ENCODE measurements around the gene UBE2V1. TPM values are rescaled to one million over a fixed set of nuclear protein-coding genes. Genes with fewer than 3 reads are reported as not detected.

Gene UBE2V1
- total RNA-seq, 1 experiment from 2014 or later = 119 TPM

DNA sequence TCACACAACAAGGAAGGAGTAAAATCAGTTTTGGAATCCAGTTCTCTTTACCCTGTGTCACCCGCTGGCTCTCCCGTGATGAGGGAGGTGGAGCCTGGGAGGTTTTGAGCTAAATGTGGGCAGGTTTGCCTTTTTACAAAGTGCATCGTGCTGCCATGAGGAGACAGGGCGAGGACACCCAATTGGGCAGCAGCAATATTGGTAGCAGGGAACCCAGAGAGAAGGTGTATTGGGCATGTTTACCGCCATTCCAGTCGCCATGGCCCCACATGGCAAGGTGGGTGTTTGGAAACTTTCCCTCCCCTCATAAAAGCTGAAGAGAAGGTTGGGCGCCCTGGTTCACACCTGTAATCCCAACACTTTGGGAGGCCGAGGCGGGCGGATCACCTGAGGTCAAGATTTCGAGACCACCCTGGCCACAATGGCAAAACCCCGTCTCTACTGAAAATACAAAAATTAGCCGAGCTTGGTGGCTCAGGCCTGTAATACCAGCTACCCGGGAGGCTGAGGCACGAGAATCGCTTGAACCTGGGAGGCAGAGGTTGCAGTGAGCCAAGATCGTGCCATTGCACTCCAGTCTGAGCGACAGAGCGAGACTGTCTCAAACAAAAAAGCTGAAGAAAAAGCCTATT, 3.5 kb upstream of the UBE2V1 start:
- H3K9ac ChIP-seq (ENCODE audit: low read length) = peak overlapping the region; percentile 47
- H4K20me1 ChIP-seq (ENCODE audit: low read length) = peaks cover 4% of the 10 kb centered on the region; the same call in 1 of the 2 replicates
- H3K4me1 ChIP-seq (ENCODE audit: insufficient read depth, low read length) = peaks cover 31% of the 10 kb centered on the region
- TF ChIP-seq EZH2 (IDR thresholded peaks at IDR 0.05; ENCODE audit: low read length, unreplicated experiment) (no peak), EZH2phosphoT487 (IDR thresholded peaks at IDR 0.05; ENCODE audit: borderline replicate concordance, low read length) (no peak)
- TF ChIP-seq, protein P1, sequence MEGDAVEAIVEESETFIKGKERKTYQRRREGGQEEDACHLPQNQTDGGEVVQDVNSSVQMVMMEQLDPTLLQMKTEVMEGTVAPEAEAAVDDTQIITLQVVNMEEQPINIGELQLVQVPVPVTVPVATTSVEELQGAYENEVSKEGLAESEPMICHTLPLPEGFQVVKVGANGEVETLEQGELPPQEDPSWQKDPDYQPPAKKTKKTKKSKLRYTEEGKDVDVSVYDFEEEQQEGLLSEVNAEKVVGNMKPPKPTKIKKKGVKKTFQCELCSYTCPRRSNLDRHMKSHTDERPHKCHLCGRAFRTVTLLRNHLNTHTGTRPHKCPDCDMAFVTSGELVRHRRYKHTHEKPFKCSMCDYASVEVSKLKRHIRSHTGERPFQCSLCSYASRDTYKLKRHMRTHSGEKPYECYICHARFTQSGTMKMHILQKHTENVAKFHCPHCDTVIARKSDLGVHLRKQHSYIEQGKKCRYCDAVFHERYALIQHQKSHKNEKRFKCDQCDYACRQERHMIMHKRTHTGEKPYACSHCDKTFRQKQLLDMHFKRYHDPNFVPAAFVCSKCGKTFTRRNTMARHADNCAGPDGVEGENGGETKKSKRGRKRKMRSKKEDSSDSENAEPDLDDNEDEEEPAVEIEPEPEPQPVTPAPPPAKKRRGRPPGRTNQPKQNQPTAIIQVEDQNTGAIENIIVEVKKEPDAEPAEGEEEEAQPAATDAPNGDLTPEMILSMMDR (conservative IDR thresholded peaks at IDR 0.05; ENCODE audit: low read depth, low read length) = no peak
- peak overlapping the region; percentile 91 for H3K4me2 ChIP-seq (ENCODE audit: low read length)
- H3K4me3 ChIP-seq (ENCODE audit: low read length) = peak overlapping the region; percentile 74
- POLR2A ChIA-PET (ENCODE audit: unreplicated experiment) = interaction anchor here (0.9 to 1.2 kb wide), 2 partner anchors 37 to 180 kb away, joined by 3 to 8 read pairs; partner anchors contain the start of genes PEDS1 and RNF114
- CTCF ChIA-PET = interaction anchor here (0.6 to 1.1 kb wide), 3 partner anchors 53 to 138 kb away, joined by 3 to 4 read pairs (median 3); no protein-coding TSS in a partner anchor
- H3K36me3 ChIP-seq (ENCODE audit: low read depth, low read length) = no peaks in the 10 kb centered on the region
- no peaks in the 10 kb centered on the region for H3K9me2 ChIP-seq (replicated peaks; ENCODE audit: low read length)
- H3K27ac ChIP-seq (ENCODE audit: low read length) = no peak overlapping the region
- no peaks in the 10 kb centered on the region for H3K9me3 ChIP-seq (ENCODE audit: low read length)
- H3K79me2 ChIP-seq (ENCODE audit: low read length) = peaks cover 36% of the 10 kb centered on the region
- peak overlapping the region; percentile 93 for H2AFZ ChIP-seq (ENCODE audit: low read length)
- intact Hi-C loops (cut with micrococcal nuclease) = loop anchor here (10.0 kb wide), 1 partner anchor 618 kb away; the partner anchor contains the start of gene PARD6B
- no peaks in the 10 kb centered on the region for H3F3A ChIP-seq (ENCODE audit: low read length, unreplicated experiment)
- DNase-seq = no peak
- TSS peak; percentile 80 for BruUV-seq (replicated peaks)
- no peaks in the 10 kb centered on the region for H3K27me3 ChIP-seq (ENCODE audit: low read length)
- no peak for ATAC-seq

DNA sequence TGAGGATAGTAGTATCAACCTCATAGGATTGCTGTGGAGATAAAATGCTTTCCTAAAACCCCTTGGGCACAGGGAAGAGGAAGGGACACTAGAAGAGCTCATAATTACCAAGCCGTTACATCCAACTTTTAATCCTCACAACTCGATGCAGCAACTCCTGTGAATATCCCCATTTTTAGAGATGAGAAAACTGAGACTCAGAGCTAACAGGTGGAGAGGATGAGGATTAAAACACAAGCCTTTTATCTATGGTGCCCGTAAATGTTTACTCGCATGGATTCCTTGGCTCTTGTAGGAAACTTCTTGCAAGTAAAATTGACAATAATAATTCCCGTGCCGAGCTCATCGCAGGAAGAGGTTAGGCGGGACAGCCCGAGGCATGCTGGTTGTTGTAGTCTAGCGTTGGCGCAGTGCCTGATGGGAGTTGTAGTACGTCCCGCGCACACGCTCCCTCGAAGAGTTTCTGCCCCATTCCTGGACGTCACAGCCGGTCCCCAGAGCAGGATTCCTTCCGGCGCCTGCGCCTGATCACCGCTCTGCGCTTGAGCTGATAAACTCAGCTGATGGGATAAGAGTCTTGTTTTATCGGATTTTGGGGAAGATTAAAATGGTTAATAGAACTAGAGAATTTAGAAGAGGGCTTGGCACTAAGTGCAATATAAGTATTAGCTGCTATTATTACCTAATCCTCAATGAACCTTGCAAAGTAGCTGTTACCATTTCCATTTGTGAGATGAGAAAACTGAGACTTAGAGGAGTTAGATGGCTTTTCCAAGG, 2.8 kb upstream of the UBE2V1 start:
- DNase-seq (peak; percentile 100), ATAC-seq (peak; percentile 73)
- Histone ChIP-seq H2AFZ (ENCODE audit: low read length) (peak overlapping the region; percentile 93), H3K27ac (ENCODE audit: low read length) (no peak overlapping the region), H3K9ac (ENCODE audit: low read length) (peak overlapping the region; percentile 66), H3K4me1 (ENCODE audit: insufficient read depth, low read length) (peaks cover 31% of the 10 kb centered on the region), H3K79me2 (ENCODE audit: low read length) (peaks cover 43% of the 10 kb centered on the region), H3K36me3 (ENCODE audit: low read depth, low read length) (no peaks in the 10 kb centered on the region), H3K4me3 (ENCODE audit: low read length) (peak overlapping the region; percentile 74), H3K9me2 (replicated peaks; ENCODE audit: low read length) (no peaks in the 10 kb centered on the region), H3F3A (ENCODE audit: low read length, unreplicated experiment) (peaks cover 3% of the 10 kb centered on the region), H4K20me1 (ENCODE audit: low read length) (peaks cover 9% of the 10 kb centered on the region), H3K27me3 (ENCODE audit: low read length) (no peaks in the 10 kb centered on the region), H3K4me2 (ENCODE audit: low read length) (peak overlapping the region; percentile 91), H3K9me3 (ENCODE audit: low read length) (no peaks in the 10 kb centered on the region)
- BruUV-seq (replicated peaks) = no TSS peak
- intact Hi-C loops (cut with micrococcal nuclease) = loop anchor here (10.0 kb wide), 1 partner anchor 619 kb away; the partner anchor contains the start of gene PARD6B
- CTCF ChIA-PET = interaction anchor here (0.5 to 1.1 kb wide), 7 partner anchors 18 to 301 kb away, joined by 3 to 5 read pairs (median 4); no protein-coding TSS in a partner anchor
- TF ChIP-seq EZH2 (IDR thresholded peaks at IDR 0.05; ENCODE audit: low read length, unreplicated experiment) = no peak
- TF ChIP-seq, protein P1 (conservative IDR thresholded peaks at IDR 0.05; ENCODE audit: low read depth, low read length) = no peak
- TF ChIP-seq EZH2phosphoT487 (IDR thresholded peaks at IDR 0.05; ENCODE audit: borderline replicate concordance, low read length) = no peak
- POLR2A ChIA-PET (ENCODE audit: unreplicated experiment) = interaction anchor here (0.6 to 1.2 kb wide), 5 partner anchors 22 to 440 kb away, joined by 3 to 19 read pairs (median 4); partner anchors contain the start of genes PEDS1 and RNF114
